H9 (cell line): ENCODE data around the gene GNGT2. TPM values are rescaled to one million over a fixed set of nuclear protein-coding genes. Genes with fewer than 3 reads are reported as not detected.

ENCODE experiments used
- DNase-seq: peaks from one replicate; pipeline ENCODE4 v3.0.0-alpha.2; 2017
- H2AFZ ChIP-seq: one replicate; pipeline ENCODE4 v1.6.1; 2013; ENCODE audit warnings: mild to moderate bottlenecking, low read length, control low read depth, moderate library complexity
- H2AK5ac ChIP-seq: 2 replicates; pipeline ENCODE4 v1.6.1; 2013; ENCODE audit warnings: low read length, control low read depth, mixed read lengths; ENCODE audit not compliant: insufficient read length
- H2BK120ac ChIP-seq: one replicate; pipeline ENCODE4 v1.6.1; 2013; ENCODE audit warnings: low read depth, mild to moderate bottlenecking, low read length, control low read depth, inconsistent platforms; ENCODE audit not compliant: poor library complexity, severe bottlenecking
- H2BK12ac ChIP-seq: 2 replicates; pipeline ENCODE4 v1.6.1; 2013; ENCODE audit warnings: low read length, control low read depth, mixed read lengths, low read depth; ENCODE audit not compliant: insufficient read length
- H2BK15ac ChIP-seq: 2 replicates; pipeline ENCODE4 v1.6.1; 2013; ENCODE audit warnings: low read depth, low read length, control low read depth
- H2BK20ac ChIP-seq: one replicate; pipeline ENCODE4 v1.6.1; 2013; ENCODE audit warnings: low read depth, mild to moderate bottlenecking, low read length, control low read depth, inconsistent platforms; ENCODE audit not compliant: poor library complexity, severe bottlenecking
- H2BK5ac ChIP-seq: 2 replicates; pipeline ENCODE4 v1.6.1; 2013; ENCODE audit warnings: low read length, control low read depth, mixed read lengths; ENCODE audit not compliant: insufficient read length
- H3K14ac ChIP-seq: 2 replicates; pipeline ENCODE4 v1.6.1; 2013; ENCODE audit warnings: low read length, control low read depth; ENCODE audit not compliant: insufficient read depth
- H3K18ac ChIP-seq: 2 replicates; pipeline ENCODE4 v1.6.1; 2013; ENCODE audit warnings: low read depth, mild to moderate bottlenecking, mixed read lengths, low read length, control low read depth; ENCODE audit not compliant: insufficient read length
- H3K23ac ChIP-seq: 2 replicates; pipeline ENCODE4 v1.6.1; 2013; ENCODE audit warnings: low read length, control low read depth, mixed read lengths, low read depth; ENCODE audit not compliant: insufficient read length
- H3K23me2 ChIP-seq: 2 replicates; pipeline ENCODE4 v1.6.1; 2013; ENCODE audit warnings: low read depth, mild to moderate bottlenecking, mixed read lengths, low read length, control low read depth; ENCODE audit not compliant: insufficient read length, poor library complexity, severe bottlenecking
- H3K27ac ChIP-seq: 2 replicates; pipeline ENCODE4 v1.5.1; 2013; ENCODE audit warnings: low read length, control low read depth, mixed read lengths, low read depth; ENCODE audit not compliant: insufficient read length
- H3K27me3 ChIP-seq: 2 replicates; pipeline ENCODE4 v1.6.1; 2013; ENCODE audit warnings: low read length, control low read depth, inconsistent platforms; ENCODE audit not compliant: insufficient read depth
- H3K4ac ChIP-seq: 2 replicates; pipeline ENCODE4 v1.6.1; 2013; ENCODE audit warnings: low read depth, mild to moderate bottlenecking, control low read depth, inconsistent platforms, low read length, moderate library complexity
- H3K4me1 ChIP-seq: 2 replicates; pipeline ENCODE4 v1.6.1; 2013; ENCODE audit warnings: low read length, control low read depth, inconsistent platforms; ENCODE audit not compliant: insufficient read depth
- H3K4me2 ChIP-seq: 2 replicates; pipeline ENCODE4 v1.6.1; 2013; ENCODE audit warnings: low read length, control low read depth, mixed read lengths; ENCODE audit not compliant: insufficient read length, insufficient read depth
- H3K56ac ChIP-seq: 2 replicates; pipeline ENCODE4 v1.6.1; 2013; ENCODE audit warnings: low read depth, mild to moderate bottlenecking, mixed read lengths, low read length, control low read depth; ENCODE audit not compliant: insufficient read length
- H3K79me1 ChIP-seq: 2 replicates; pipeline ENCODE4 v1.6.1; 2013; ENCODE audit warnings: low read depth, mild to moderate bottlenecking, moderate library complexity, low read length, control low read depth, inconsistent platforms; ENCODE audit not compliant: insufficient read depth, poor library complexity, severe bottlenecking
- H3K79me2 ChIP-seq: 2 replicates; pipeline ENCODE4 v1.6.1; 2013; ENCODE audit warnings: low read length, control low read depth, inconsistent platforms; ENCODE audit not compliant: insufficient read depth
- H3K9ac ChIP-seq: 2 replicates; pipeline ENCODE4 v1.6.1; 2013; ENCODE audit warnings: low read length, control low read depth, mixed read lengths; ENCODE audit not compliant: insufficient read length; ENCODE audit errors: extremely low read depth
- H3K9me3 ChIP-seq: one replicate; pipeline ENCODE4 v1.6.1; 2013; ENCODE audit warnings: low read depth, low read length, inconsistent platforms; ENCODE audit not compliant: control insufficient read depth
- H3T11ph ChIP-seq: one replicate; pipeline ENCODE4 v1.6.1; 2013; ENCODE audit warnings: mild to moderate bottlenecking, low read length, control low read depth, inconsistent platforms
- H4K20me1 ChIP-seq: one replicate; pipeline ENCODE4 v1.6.1; 2013; ENCODE audit not compliant: control insufficient read depth, insufficient read length, insufficient read depth
- H4K5ac ChIP-seq: 2 replicates; pipeline ENCODE4 v1.6.1; 2013; ENCODE audit warnings: low read depth, mild to moderate bottlenecking, mixed read lengths, low read length, control low read depth; ENCODE audit not compliant: insufficient read length
- H4K8ac ChIP-seq: replicated peaks from 2 replicates; pipeline ENCODE4 v1.6.1; 2013; ENCODE audit warnings: low read length, control low read depth, mixed read lengths, low read depth; ENCODE audit not compliant: insufficient read length
- H4K91ac ChIP-seq: 2 replicates; pipeline ENCODE4 v1.6.1; 2013; ENCODE audit warnings: low read depth, mild to moderate bottlenecking, moderate library complexity, mixed read lengths, low read length, control low read depth; ENCODE audit not compliant: insufficient read length
- H3K27ac Mint-ChIP-seq, 3 experiments: 2 replicates in 2 of 3; 3 replicates in 1 of 3; pipeline ENCODE4 v1.8.0; 2020 to 2021; ENCODE audit warnings: mixed read lengths in 3 of 3, mild to moderate bottlenecking in 1 of 3, moderate library complexity in 1 of 3
- H3K27me3 Mint-ChIP-seq: 2 replicates; pipeline ENCODE4 v1.8.0; 2021; ENCODE audit warnings: low read depth, mild to moderate bottlenecking, moderate library complexity, mixed read lengths
- H3K36me3 Mint-ChIP-seq, 3 experiments: 2 replicates in 2 of 3; 3 replicates in 1 of 3; pipeline ENCODE4 v1.8.0; 2020 to 2021; ENCODE audit warnings: low read depth in 3 of 3, mixed read lengths in 3 of 3; ENCODE audit not compliant: insufficient read depth in 1 of 3
- H3K4me1 Mint-ChIP-seq, 2 experiments: 2 replicates each; pipeline ENCODE4 v1.8.0; 2020; ENCODE audit warnings: mixed read lengths in 2 of 2
- H3K4me3 Mint-ChIP-seq, 2 experiments: 2 replicates in 1 of 2; 3 replicates in 1 of 2; pipeline ENCODE4 v1.8.0; 2020 to 2021; ENCODE audit warnings: mild to moderate bottlenecking in 2 of 2, mixed read lengths in 2 of 2, moderate library complexity in 1 of 2
- H3K9me3 Mint-ChIP-seq, 2 experiments: 2 replicates in 1 of 2; 3 replicates in 1 of 2; pipeline ENCODE4 v1.8.0; 2020; ENCODE audit warnings: mild to moderate bottlenecking in 2 of 2, mixed read lengths in 2 of 2, moderate library complexity in 1 of 2
- CTCF ChIP-seq: fragments of 200-600 bp; sonication (generic); conservative IDR thresholded peaks from 3 replicates; pipeline ENCODE4 v1.8.0; 2021; ENCODE audit warnings: antibody characterized with exemption, mild to moderate bottlenecking
- WGBS: extraction: QIAGEN DNeasy Blood & Tissue Kit; methylation state at CpG from one replicate; pipeline ENCODE4 v1.1.7; 2013; ENCODE audit warnings: missing lambda C conversion rate, low lambda C conversion rate, mixed read lengths; ENCODE audit not compliant: insufficient read length; ENCODE audit errors: extremely low coverage; 5-methylcytosine and 5-hydroxymethylcytosine counted together
- total RNA-seq: library from RNA; stranded (reverse); gene quantifications from 2 replicates; pipeline ENCODE4 v1.2.1, GENCODE V29; 2021

The GNGT2 gene
- total RNA-seq, 1 experiment from 2014 or later, result 0.42 TPM

GRCh38 chr17:49191409-49191916, 18.9 kb downstream of the GNGT2 start:
- H4K8ac ChIP-seq, result no peak overlapping the region
- peaks cover 6% of the 10 kb centered on the region for H3K23me2 ChIP-seq
- no peaks in the 10 kb centered on the region for H3K79me2 ChIP-seq
- H3K9me3 Mint-ChIP-seq, result peaks cover 0 to under 1% of the 10 kb centered on the region in 2 experiments; a peak in 1 of 5 replicates
- no peak overlapping the region for H3K27ac ChIP-seq
- H3K18ac ChIP-seq, result no peak overlapping the region
- H3K36me3 Mint-ChIP-seq, result no peaks in the 10 kb centered on the region; a peak in 1 of 7 replicates
- no peak overlapping the region for H3K23ac ChIP-seq
- no peaks in the 10 kb centered on the region for H3K9me3 ChIP-seq
- peak overlapping the region; percentile 91 to 92 for H3K4me3 Mint-ChIP-seq
- H4K91ac ChIP-seq, result no peak overlapping the region
- H3K79me1 ChIP-seq, result no peaks in the 10 kb centered on the region
- no CpG with 5 or more reads among the region's 8 CpGs for WGBS
- peak overlapping the region; percentile 95 for H3K4me2 ChIP-seq
- no peak overlapping the region for H2BK20ac ChIP-seq
- no peak for DNase-seq
- H3K56ac ChIP-seq, result no peak overlapping the region
- no peak overlapping the region for H2BK12ac ChIP-seq
- no peak overlapping the region for H2BK120ac ChIP-seq
- H3K4me1 ChIP-seq, result no peaks in the 10 kb centered on the region; the same call in 1 of the 2 replicates
- peaks cover 8 to 10% of the 10 kb centered on the region in 2 experiments for H3K4me1 Mint-ChIP-seq
- no peak overlapping the region for H2BK15ac ChIP-seq
- no peak overlapping the region for H3T11ph ChIP-seq
- H3K9ac ChIP-seq, result peak overlapping the region; percentile 85
- peak overlapping the region; percentile 44 for H4K5ac ChIP-seq
- no peak for TF ChIP-seq CTCF
- H2AK5ac ChIP-seq, result no peak overlapping the region
- no peak overlapping the region for H3K4ac ChIP-seq
- no peak overlapping the region for H2BK5ac ChIP-seq
- H2AFZ ChIP-seq, result peak overlapping the region; percentile 48
- peaks cover 2% of the 10 kb centered on the region for H3K27me3 Mint-ChIP-seq
- peak overlapping the region; percentile 97 for H3K14ac ChIP-seq
- no peaks in the 10 kb centered on the region for H3K27me3 ChIP-seq
- peak overlapping the region; percentile 92 to 98 (median 94); a peak in 6 of 7 replicates for H3K27ac Mint-ChIP-seq
- no peaks in the 10 kb centered on the region for H4K20me1 ChIP-seq
